Neural crest cell (in vitro differentiated cells): ENCODE results near the gene NFKBIZ. TPM values are rescaled to one million over a fixed set of nuclear protein-coding genes. Genes with fewer than 3 reads are reported as not detected.

Experiments
- DNase-seq: peaks from one replicate; pipeline ENCODE4 v3.0.0; 2021; ENCODE audit warnings: low read depth, mixed read lengths, low spot score
- H3K27ac Mint-ChIP-seq: one replicate; pipeline ENCODE4 v1.8.0; 2021; ENCODE audit warnings: mild to moderate bottlenecking, mixed read lengths; ENCODE audit not compliant: unreplicated experiment
- H3K27me3 Mint-ChIP-seq: 2 replicates; pipeline ENCODE4 v1.8.0; 2021; ENCODE audit warnings: low read depth, mild to moderate bottlenecking, mixed read lengths
- H3K36me3 Mint-ChIP-seq: 2 replicates; pipeline ENCODE4 v1.8.0; 2021; ENCODE audit warnings: low read depth, mild to moderate bottlenecking, mixed read lengths
- H3K4me1 Mint-ChIP-seq: 2 replicates; pipeline ENCODE4 v1.8.0; 2021; ENCODE audit warnings: mixed read lengths
- H3K4me3 Mint-ChIP-seq: one replicate; pipeline ENCODE4 v1.8.0; 2021; ENCODE audit warnings: mild to moderate bottlenecking, mixed read lengths
- H3K9me3 Mint-ChIP-seq: 2 replicates; pipeline ENCODE4 v1.8.0; 2021; ENCODE audit warnings: mixed read lengths
- total RNA-seq: library from RNA; stranded (reverse); gene quantifications from 2 replicates; pipeline ENCODE4 v1.2.1, GENCODE V29; 2021
- TF ChIP-seq, protein P1 (sequence below): fragments of 200-600 bp; sonication (generic); conservative IDR thresholded peaks from 2 replicates; pipeline ENCODE4 v1.5.0; 2021; ENCODE audit warnings: antibody characterized with exemption, mild to moderate bottlenecking

The NFKBIZ gene
- total RNA-seq, 1 donor from 2014 or later: 6.2 TPM

DNA sequence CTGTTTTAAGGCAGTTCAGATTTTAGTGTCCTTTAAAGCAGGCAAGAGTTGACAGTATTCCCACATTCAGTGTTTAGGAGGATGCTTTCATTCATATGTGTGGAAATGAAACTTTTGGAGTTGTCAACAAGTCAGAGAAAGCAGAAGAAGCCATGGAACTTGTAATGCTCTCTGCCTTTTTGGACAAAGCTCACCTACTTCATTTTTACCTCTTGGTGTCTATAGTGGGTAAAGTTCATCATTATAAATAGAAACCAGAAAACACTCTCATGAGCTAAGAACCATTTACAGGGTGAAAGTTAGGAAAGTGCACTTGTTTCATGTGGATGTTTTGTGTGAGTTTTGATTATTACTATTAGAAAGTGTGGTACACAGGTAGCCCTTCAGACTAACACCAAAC is 9.2 kb upstream of the NFKBIZ start:
- peaks cover 2% of the 10 kb centered on the region for H3K36me3 Mint-ChIP-seq
- H3K4me3 Mint-ChIP-seq: no peak overlapping the region
- no peak overlapping the region for H3K27ac Mint-ChIP-seq
- peaks cover 4% of the 10 kb centered on the region for H3K9me3 Mint-ChIP-seq
- H3K27me3 Mint-ChIP-seq: no peaks in the 10 kb centered on the region
- H3K4me1 Mint-ChIP-seq: peaks cover 5% of the 10 kb centered on the region
- TF ChIP-seq, protein P1, sequence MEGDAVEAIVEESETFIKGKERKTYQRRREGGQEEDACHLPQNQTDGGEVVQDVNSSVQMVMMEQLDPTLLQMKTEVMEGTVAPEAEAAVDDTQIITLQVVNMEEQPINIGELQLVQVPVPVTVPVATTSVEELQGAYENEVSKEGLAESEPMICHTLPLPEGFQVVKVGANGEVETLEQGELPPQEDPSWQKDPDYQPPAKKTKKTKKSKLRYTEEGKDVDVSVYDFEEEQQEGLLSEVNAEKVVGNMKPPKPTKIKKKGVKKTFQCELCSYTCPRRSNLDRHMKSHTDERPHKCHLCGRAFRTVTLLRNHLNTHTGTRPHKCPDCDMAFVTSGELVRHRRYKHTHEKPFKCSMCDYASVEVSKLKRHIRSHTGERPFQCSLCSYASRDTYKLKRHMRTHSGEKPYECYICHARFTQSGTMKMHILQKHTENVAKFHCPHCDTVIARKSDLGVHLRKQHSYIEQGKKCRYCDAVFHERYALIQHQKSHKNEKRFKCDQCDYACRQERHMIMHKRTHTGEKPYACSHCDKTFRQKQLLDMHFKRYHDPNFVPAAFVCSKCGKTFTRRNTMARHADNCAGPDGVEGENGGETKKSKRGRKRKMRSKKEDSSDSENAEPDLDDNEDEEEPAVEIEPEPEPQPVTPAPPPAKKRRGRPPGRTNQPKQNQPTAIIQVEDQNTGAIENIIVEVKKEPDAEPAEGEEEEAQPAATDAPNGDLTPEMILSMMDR: no peak
- DNase-seq: no peak

DNA sequence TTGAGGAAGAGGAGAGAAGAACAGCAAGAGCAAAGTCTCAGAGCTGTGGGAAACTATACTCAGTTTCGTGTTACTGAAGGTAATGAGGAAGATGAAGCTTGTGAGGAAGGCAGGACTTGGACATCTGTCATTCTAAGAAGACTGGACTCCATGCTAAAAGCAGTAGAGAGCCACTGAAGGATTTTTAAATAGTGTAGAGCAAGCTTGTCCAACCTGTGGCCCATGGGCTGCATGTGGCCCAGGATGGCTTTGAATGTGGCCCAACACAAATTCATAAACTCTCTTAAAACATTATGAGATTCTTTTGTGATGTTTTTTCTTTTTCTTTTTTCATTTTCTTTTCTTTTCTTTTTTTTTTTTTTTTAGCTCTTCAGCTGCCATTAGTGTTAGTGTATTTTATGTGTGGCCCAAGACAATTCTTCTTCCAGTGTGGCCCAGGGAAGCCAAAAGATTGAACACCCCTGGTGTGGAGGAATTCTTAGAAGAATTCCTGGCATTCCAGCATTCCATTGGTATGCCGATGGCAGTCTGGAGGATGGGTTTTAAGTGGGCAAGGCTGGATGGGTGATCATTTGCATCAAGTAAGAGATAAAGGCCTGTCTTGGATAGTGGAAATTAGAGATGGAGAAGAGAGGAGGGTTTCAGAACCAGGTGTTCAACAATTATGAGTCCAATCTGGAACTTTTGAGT is 6.9 kb upstream of the NFKBIZ start:
- DNase-seq: no peak
- Mint-ChIP-seq H3K36me3 (peaks cover 2% of the 10 kb centered on the region), H3K27me3 (no peaks in the 10 kb centered on the region), H3K9me3 (peaks cover 4% of the 10 kb centered on the region), H3K4me1 (peaks cover 5% of the 10 kb centered on the region), H3K27ac (no peak overlapping the region), H3K4me3 (no peak overlapping the region)
- TF ChIP-seq, protein P1: no peak

DNA sequence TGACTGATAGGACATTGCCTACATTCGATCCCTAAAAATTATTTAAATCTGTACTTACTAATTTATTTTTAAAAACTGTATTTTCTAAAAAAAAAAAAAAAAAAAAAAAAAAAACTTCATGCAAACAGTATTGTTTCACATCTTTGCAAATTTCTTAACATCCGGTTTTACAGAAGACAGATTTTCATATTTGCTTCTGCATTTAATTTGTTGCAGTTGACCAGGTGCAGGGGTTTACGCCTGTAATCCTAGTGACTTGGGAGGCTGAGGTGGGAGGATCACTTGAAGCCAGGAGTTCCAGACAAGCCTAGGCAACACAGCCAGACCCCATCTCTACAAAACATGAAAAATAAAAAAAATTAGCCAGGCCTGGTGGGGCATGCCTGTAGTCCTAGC is 6.4 kb upstream of the NFKBIZ start:
- no peaks in the 10 kb centered on the region for H3K27me3 Mint-ChIP-seq

DNA sequence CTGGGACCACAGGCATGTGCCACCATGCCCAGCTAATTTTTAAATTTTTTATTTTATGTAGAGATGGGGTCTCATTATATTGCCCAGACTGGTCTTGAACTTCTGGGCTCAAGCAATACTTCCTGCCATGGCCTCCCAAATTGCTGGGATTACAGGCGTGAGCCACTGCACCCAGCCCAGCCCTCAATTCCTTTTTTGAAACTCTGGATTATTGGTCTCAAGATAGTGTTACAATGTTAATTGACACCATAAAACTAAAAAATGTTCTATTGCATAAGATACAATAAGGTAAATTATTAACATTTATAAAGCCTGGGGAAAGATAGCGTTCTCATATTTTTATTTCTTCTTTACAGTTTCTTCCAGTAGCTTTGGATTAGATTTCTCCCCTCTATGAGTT is 3.9 kb upstream of the NFKBIZ start:
- no peak overlapping the region for H3K27ac Mint-ChIP-seq
- H3K9me3 Mint-ChIP-seq: peaks cover 4% of the 10 kb centered on the region
- H3K36me3 Mint-ChIP-seq: peaks cover 2% of the 10 kb centered on the region
- H3K4me1 Mint-ChIP-seq: peaks cover 10% of the 10 kb centered on the region
- peaks cover 4% of the 10 kb centered on the region for H3K27me3 Mint-ChIP-seq
- TF ChIP-seq, protein P1: no peak
- H3K4me3 Mint-ChIP-seq: no peak overlapping the region
- no peak for DNase-seq

More for the DNA sequence above, 6.4 kb upstream of the NFKBIZ start:
- no peak overlapping the region for H3K4me3 Mint-ChIP-seq
- DNase-seq: no peak
- peaks cover 4% of the 10 kb centered on the region for H3K9me3 Mint-ChIP-seq
- H3K36me3 Mint-ChIP-seq: peaks cover 2% of the 10 kb centered on the region
- no peak overlapping the region for H3K27ac Mint-ChIP-seq
- TF ChIP-seq, protein P1: no peak
- H3K4me1 Mint-ChIP-seq: peaks cover 5% of the 10 kb centered on the region

DNA sequence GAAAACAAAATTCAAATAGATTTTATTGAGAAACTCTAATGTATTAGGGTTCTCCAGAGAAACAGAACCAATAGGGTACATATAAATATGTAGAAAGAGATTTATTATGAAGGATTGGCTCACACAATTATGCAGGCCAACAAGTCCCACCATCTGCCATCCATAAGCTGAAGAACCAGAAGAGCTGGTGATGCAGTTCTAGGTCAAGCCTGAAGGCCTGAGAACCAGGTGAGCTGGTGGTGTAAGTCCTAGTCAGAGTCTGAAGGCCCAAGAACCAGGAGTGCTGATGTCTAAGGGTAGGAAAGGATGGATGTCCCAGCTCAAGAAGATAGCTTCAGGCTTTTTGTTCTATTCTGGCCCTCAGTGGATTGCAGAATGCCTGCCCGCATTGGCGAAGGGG is 2.6 kb upstream of the NFKBIZ start:
- peaks cover 2% of the 10 kb centered on the region for H3K36me3 Mint-ChIP-seq
- H3K4me1 Mint-ChIP-seq: peaks cover 21% of the 10 kb centered on the region
- H3K27ac Mint-ChIP-seq: no peak overlapping the region
- TF ChIP-seq, protein P1: peak; percentile 12
- H3K4me3 Mint-ChIP-seq: peak overlapping the region; percentile 73
- peaks cover 4% of the 10 kb centered on the region for H3K27me3 Mint-ChIP-seq
- peaks cover 4% of the 10 kb centered on the region for H3K9me3 Mint-ChIP-seq
- DNase-seq: no peak
